Mesenteric fat pad (tissue), 1 donor: ENCODE data around the gene CHST12. TPM values are rescaled to one million over a fixed set of nuclear protein-coding genes. Genes with fewer than 3 reads are reported as not detected.

Experiments used
- DNase-seq: peaks from one replicate; pipeline ENCODE4 v3.0.0-alpha.2; 2020; ENCODE audit warnings: low spot score
- total RNA-seq: library from RNA; stranded (reverse); fragmentation: NEBNext Ultra II Directional; extraction: Animal tissue kit (Norgen Biotek cat#: 25700); gene quantifications from one replicate; pipeline ENCODE4 v1.2.1, GENCODE V29; 2021
- donor health status: DM: yes; HTN: yes; CAD: no.

The CHST12 gene
- total RNA-seq, 1 donor from 2014 or later: 19.2 TPM

DNA sequence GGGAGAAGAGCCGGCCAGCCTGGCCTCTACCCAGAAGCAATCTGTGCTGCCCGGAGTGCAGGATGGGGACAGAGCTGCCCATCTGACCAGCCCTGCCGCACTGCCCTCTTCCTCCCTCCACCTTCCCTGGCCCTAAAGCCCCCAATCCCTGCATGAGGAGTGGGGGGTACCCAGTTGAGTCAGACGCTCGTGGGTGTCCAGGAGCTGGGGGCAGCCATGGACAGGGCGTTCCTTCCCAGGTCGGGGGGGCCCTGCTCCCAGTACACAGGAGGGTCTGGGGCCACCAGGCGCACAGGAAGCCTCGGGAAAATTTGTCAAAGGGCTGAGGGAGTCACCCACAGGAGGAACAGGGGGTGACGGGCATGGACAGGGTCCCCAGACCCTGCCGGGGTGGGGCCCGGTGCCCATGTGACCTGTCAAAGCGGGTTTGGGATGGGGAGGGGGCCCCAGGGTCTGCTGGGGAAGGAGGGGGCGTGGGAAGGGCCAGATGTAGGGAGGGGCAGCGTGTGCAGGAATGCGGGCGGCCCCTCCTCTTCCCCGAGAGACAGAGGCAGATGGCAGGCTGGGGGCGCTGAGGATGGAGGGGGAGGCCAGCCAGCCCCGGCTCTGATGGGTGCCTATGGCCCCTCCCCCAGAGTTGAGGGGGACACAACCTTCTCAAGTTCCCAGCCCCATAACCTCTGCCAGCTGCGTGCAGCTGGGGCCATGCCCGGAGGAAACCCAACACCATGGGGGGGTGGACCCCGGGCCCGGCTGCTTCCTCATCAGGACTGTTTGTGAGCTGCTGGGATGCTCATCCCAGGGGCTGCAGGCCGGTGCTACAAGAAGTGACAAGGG is 94.3 kb downstream of the CHST12 start:
- no peak for DNase-seq

Other genes with a start within 250 kb of the CHST12 start
- gene MAD1L1, start 170.7 kb upstream of the CHST12 start, total RNA-seq: 32.2 TPM
- gene MRM2, start 161.4 kb upstream of the CHST12 start, total RNA-seq: 19.7 TPM
- gene NUDT1, start 161.4 kb upstream of the CHST12 start, total RNA-seq: 16.3 TPM
- gene SNX8, start 89.2 kb upstream of the CHST12 start, total RNA-seq: 69.0 TPM
- gene EIF3B, start 48.8 kb upstream of the CHST12 start, total RNA-seq: 150 TPM
- not detected for gene GRIFIN, start 72.8 kb downstream of the CHST12 start, total RNA-seq
- 43.8 TPM for gene LFNG, start 116.2 kb downstream of the CHST12 start, total RNA-seq
- 29.8 TPM for gene BRAT1, start 151.9 kb downstream of the CHST12 start, total RNA-seq
- gene IQCE, start 155.4 kb downstream of the CHST12 start, total RNA-seq: 14.4 TPM
- gene TTYH3, start 228.4 kb downstream of the CHST12 start, total RNA-seq: 107 TPM